Ishikawa (cell line): ENCODE measurements around the gene CDC25A.
A peak's percentile ranks its signal among the peaks of the same experiment; 100 is the strongest.

Experiments
- CEBPB ChIP-seq: IDR thresholded peaks from 2 replicates; pipeline ENCODE4 v1.6.1; 2012
- CREB1 ChIP-seq: IDR thresholded peaks from 2 replicates; pipeline ENCODE4 v1.6.1; 2012; ENCODE audit warnings: low read depth
- EGR1 ChIP-seq: IDR thresholded peaks from 2 replicates; pipeline ENCODE4 v1.6.1; 2012
- EP300 ChIP-seq: IDR thresholded peaks from 2 replicates; pipeline ENCODE4 v1.6.1; 2012; ENCODE audit warnings: borderline replicate concordance
- FOXM1 ChIP-seq: IDR thresholded peaks from 2 replicates; pipeline ENCODE4 v1.6.1; 2012; ENCODE audit warnings: low read depth, borderline replicate concordance
- NFIC ChIP-seq: IDR thresholded peaks from 2 replicates; pipeline ENCODE4 v1.6.1; 2012
- RAD21 ChIP-seq: IDR thresholded peaks from 2 replicates; pipeline ENCODE4 v1.6.1; 2012; ENCODE audit warnings: low read depth
- TAF1 ChIP-seq: IDR thresholded peaks from 2 replicates; pipeline ENCODE4 v1.6.1; 2012; ENCODE audit warnings: low read depth, mild to moderate bottlenecking
- TCF12 ChIP-seq: IDR thresholded peaks from 2 replicates; pipeline ENCODE4 v1.6.1; 2012; ENCODE audit warnings: low read depth
- TEAD4 ChIP-seq: IDR thresholded peaks from 2 replicates; pipeline ENCODE4 v1.6.1; 2012
- YY1 ChIP-seq: IDR thresholded peaks from 2 replicates; pipeline ENCODE4 v1.6.1; 2012; ENCODE audit warnings: low read depth
- ZBTB7A ChIP-seq: IDR thresholded peaks from 2 replicates; pipeline ENCODE4 v1.6.1; 2012; ENCODE audit warnings: low read depth
- TF ChIP-seq, protein P1 (sequence below): IDR thresholded peaks from 2 replicates; pipeline ENCODE4 v1.6.1; 2012
- TF ChIP-seq, protein P2 (sequence below): IDR thresholded peaks from 2 replicates; pipeline ENCODE4 v1.6.1; 2012
- TF ChIP-seq, protein P3 (sequence below): IDR thresholded peaks from 2 replicates; pipeline ENCODE4 v1.6.1; 2012; ENCODE audit warnings: low read depth, mild to moderate bottlenecking

The CDC25A gene

DNA sequence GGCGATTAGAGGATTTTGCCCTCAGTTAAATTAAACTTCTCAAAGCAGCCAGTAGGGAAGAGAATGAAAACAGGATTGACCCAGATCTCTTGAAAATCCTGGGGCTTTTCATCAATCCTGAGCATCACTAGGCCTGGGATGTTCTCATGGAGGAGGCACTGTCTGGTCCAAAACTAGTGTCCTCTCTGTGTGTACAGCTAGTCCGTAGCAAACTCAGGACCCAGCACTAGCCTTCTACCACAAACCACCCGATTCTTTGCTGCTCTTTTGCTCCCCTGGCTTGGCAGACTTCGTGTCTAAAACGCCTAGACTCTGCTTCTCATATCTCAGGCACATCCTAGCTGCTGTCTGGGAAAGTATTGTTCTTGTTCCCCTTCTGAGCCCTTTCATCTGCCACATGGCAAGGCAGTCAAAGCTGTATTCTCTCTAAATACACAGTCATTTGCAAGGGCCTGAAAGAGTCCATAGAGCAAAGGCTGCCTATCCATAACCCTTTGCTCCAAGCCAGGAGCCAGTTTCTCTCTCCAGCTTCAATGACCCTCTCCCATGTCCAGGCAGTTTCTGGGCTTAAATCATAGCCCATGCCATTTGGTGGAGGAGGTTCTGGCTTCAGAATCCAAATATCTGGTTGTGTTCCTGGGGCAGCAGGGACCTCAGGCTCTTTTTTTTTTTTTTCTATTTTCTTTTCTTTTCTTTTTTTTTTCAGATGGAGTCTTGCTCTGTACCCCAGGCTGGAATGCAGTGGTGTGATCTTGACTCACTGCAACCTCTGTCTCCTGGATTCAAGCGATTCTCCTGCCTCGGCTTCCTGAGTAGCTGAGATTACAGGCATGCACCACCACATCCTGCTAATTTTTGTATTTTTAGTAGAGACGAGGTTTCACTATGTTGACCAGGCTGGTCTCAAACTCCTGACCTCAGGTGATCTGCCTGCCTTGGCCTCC is 52.4 kb downstream of the CDC25A start:
- no peak for TF ChIP-seq ZBTB7A
- no peak for TF ChIP-seq YY1
- no peak for TF ChIP-seq TEAD4
- TF ChIP-seq RAD21 = no peak
- no peak for TF ChIP-seq CEBPB
- TF ChIP-seq, protein P1, sequence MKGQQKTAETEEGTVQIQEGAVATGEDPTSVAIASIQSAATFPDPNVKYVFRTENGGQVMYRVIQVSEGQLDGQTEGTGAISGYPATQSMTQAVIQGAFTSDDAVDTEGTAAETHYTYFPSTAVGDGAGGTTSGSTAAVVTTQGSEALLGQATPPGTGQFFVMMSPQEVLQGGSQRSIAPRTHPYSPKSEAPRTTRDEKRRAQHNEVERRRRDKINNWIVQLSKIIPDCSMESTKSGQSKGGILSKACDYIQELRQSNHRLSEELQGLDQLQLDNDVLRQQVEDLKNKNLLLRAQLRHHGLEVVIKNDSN = no peak
- TF ChIP-seq CREB1 = no peak
- TF ChIP-seq NFIC = no peak
- no peak for TF ChIP-seq EP300
- TF ChIP-seq TCF12 = no peak

DNA sequence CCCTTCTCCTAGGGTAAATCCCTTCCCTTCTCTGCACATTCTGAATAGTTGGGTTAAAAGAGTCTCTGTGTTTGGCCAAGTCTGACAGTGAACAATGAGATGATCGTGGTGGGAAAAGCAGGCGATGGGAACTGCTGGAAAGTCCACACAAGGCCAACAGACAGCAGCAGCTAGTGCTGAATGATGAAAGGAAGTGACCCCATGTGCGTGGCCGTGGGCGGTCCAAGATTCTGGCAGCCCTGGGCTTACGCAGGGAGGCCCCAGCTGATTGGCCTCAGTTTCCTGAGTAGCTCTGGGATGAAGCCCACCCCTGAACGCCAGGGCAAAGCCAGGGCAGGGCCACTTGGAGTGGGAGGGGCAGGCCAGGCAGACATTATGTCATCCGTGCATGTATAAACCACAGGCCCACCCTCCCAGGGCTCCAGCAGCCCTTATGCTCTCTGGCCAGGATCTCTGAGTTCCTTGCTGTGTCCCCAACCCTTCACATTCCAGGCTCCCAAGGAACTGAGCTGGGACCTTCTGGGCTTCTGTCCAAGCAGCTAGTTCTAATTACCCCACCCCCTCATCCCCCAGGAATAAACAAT is 57.8 kb downstream of the CDC25A start:
- TF ChIP-seq CREB1 (no peak), FOXM1 (no peak), RAD21 (no peak), TAF1 (no peak), EGR1 (no peak), TCF12 (no peak), TEAD4 (peak; percentile 65), NFIC (peak; percentile 43), CEBPB (no peak), YY1 (no peak), EP300 (no peak), ZBTB7A (no peak)
- TF ChIP-seq, protein P2, sequence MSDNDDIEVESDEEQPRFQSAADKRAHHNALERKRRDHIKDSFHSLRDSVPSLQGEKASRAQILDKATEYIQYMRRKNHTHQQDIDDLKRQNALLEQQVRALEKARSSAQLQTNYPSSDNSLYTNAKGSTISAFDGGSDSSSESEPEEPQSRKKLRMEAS = 0 out of 2 replicates have a peak, but pooled peaks have one; percentile 23
- TF ChIP-seq, protein P1 = no peak
- TF ChIP-seq, protein P3, sequence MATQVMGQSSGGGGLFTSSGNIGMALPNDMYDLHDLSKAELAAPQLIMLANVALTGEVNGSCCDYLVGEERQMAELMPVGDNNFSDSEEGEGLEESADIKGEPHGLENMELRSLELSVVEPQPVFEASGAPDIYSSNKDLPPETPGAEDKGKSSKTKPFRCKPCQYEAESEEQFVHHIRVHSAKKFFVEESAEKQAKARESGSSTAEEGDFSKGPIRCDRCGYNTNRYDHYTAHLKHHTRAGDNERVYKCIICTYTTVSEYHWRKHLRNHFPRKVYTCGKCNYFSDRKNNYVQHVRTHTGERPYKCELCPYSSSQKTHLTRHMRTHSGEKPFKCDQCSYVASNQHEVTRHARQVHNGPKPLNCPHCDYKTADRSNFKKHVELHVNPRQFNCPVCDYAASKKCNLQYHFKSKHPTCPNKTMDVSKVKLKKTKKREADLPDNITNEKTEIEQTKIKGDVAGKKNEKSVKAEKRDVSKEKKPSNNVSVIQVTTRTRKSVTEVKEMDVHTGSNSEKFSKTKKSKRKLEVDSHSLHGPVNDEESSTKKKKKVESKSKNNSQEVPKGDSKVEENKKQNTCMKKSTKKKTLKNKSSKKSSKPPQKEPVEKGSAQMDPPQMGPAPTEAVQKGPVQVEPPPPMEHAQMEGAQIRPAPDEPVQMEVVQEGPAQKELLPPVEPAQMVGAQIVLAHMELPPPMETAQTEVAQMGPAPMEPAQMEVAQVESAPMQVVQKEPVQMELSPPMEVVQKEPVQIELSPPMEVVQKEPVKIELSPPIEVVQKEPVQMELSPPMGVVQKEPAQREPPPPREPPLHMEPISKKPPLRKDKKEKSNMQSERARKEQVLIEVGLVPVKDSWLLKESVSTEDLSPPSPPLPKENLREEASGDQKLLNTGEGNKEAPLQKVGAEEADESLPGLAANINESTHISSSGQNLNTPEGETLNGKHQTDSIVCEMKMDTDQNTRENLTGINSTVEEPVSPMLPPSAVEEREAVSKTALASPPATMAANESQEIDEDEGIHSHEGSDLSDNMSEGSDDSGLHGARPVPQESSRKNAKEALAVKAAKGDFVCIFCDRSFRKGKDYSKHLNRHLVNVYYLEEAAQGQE = no peak

DNA sequence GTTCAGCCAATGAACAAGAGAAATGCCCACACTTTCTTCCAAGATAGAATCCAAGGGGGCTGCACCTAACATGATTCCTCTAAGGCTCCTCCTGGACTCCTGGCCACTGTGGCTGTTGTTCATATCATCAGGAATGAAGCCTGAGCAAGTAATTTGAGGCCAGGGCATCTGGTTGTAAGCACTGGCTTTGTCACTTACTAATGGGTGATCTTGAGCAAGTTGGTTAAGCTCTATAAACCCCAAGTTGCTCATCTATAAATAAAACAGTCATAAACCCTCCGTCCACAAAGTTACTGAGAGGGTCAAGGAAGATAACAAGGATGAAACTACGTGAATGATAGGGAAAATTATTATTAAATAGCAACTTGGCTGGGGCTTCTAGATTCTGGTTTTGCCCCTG is 58.3 kb downstream of the CDC25A start:
- TF ChIP-seq, protein P1 = no peak
- no peak for TF ChIP-seq RAD21
- no peak for TF ChIP-seq FOXM1
- TF ChIP-seq NFIC = no peak
- TF ChIP-seq CREB1 = no peak
- TF ChIP-seq EGR1 = no peak
- TF ChIP-seq CEBPB = no peak
- no peak for TF ChIP-seq TEAD4
- no peak for TF ChIP-seq ZBTB7A
- TF ChIP-seq TAF1 = no peak

DNA sequence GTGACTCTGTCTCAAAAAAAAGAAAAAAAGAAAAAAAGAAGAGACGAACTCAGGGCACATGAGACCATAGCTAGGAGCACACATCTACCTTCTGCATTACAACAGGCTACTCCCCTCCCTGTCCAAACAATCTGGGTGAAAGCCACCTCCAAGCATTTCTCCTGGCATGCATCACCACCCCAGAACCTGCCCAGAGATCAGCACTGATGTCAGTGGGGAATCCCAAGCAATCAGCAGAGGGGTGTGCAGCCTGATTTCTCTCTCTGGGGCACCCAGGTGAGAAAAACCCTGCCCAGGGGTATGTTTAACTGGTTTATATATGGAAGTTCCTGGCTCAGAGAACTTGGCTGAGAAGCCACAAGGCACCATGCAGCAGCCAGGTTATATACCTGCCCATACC is 59.4 kb downstream of the CDC25A start:
- TF ChIP-seq TEAD4 (no peak), YY1 (no peak), RAD21 (no peak), NFIC (no peak), ZBTB7A (no peak), CEBPB (no peak), FOXM1 (no peak), EP300 (no peak), EGR1 (no peak), TAF1 (no peak), CREB1 (no peak), TCF12 (no peak)
- TF ChIP-seq, protein P1 = no peak
- TF ChIP-seq, protein P2 = no peak
- TF ChIP-seq, protein P3 = no peak
